Keratinocyte (primary cell): ENCODE data around the gene PRDM11. TPM values are rescaled to one million over a fixed set of nuclear protein-coding genes. Genes with fewer than 3 reads are reported as not detected.

Experiments
- DNase-seq: peaks from one replicate; pipeline ENCODE4 v3.0.0-alpha.2; 2011; ENCODE audit warnings: low read depth, missing footprints, low spot score
- FAIRE-seq: peaks from 2 replicates; lab custom pipeline; 2011; peaks lifted over from hg19 to GRCh38; lab: Jason Lieb, UNC
- H2AFZ ChIP-seq: 2 replicates; pipeline ENCODE4 v1.6.0; 2012; ENCODE audit warnings: low read length, control low read depth, inconsistent platforms; ENCODE audit not compliant: control insufficient read depth
- H3K27ac ChIP-seq: 2 replicates; pipeline ENCODE4 v1.5.1; 2011; ENCODE audit warnings: low read length; ENCODE audit not compliant: control insufficient read depth, insufficient read depth
- H3K27me3 ChIP-seq: 3 replicates; pipeline ENCODE4 v1.6.0; 2011; ENCODE audit warnings: low read length; ENCODE audit not compliant: control insufficient read depth, insufficient read depth; ENCODE audit errors: extremely low read depth
- H3K36me3 ChIP-seq, 2 experiments: 2 replicates in 1 of 2; 3 replicates in 1 of 2; pipeline ENCODE4 v1.5.1; 2011; ENCODE audit warnings: low read length in 2 of 2, mild to moderate bottlenecking in 1 of 2; ENCODE audit not compliant: control insufficient read depth in 2 of 2, insufficient read depth in 2 of 2; ENCODE audit errors: extremely low read depth in 1 of 2
- H3K4me1 ChIP-seq: 3 replicates; pipeline ENCODE4 v1.5.1; 2011; ENCODE audit warnings: low read length; ENCODE audit not compliant: control insufficient read depth, insufficient read depth; ENCODE audit errors: extremely low read depth
- H3K4me2 ChIP-seq: 3 replicates; pipeline ENCODE4 v1.6.0; 2011; ENCODE audit warnings: low read depth, low read length; ENCODE audit not compliant: control insufficient read depth, insufficient read depth; ENCODE audit errors: extremely low read depth
- H3K4me3 ChIP-seq, 3 experiments: fragments of 200-600 bp in 1 of 3; sonication (generic) in 1 of 3; 2 replicates in 2 of 3; 3 replicates in 1 of 3; pipeline ENCODE4 v1.5.1; 2011 to 2016; ENCODE audit warnings: low read length in 3 of 3, mild to moderate bottlenecking in 3 of 3, control low read depth in 2 of 3, inconsistent platforms in 1 of 3, low read depth in 1 of 3, mixed read lengths in 1 of 3, mixed run types in 1 of 3, moderate library complexity in 1 of 3; ENCODE audit not compliant: control insufficient read depth in 2 of 3, insufficient read depth in 2 of 3; ENCODE audit errors: extremely low read depth in 1 of 3
- H3K79me2 ChIP-seq: 2 replicates; pipeline ENCODE4 v1.6.0; 2012; ENCODE audit warnings: low read length; ENCODE audit not compliant: control insufficient read depth, insufficient read depth
- H3K9ac ChIP-seq: 3 replicates; pipeline ENCODE4 v1.6.0; 2011; ENCODE audit warnings: low read length; ENCODE audit not compliant: control insufficient read depth, insufficient read depth; ENCODE audit errors: extremely low read depth
- H3K9me1 ChIP-seq: 3 replicates; pipeline ENCODE4 v1.6.0; 2011; ENCODE audit warnings: low read length; ENCODE audit not compliant: control insufficient read depth, insufficient read depth; ENCODE audit errors: extremely low read depth
- H3K9me3 ChIP-seq: 2 replicates; pipeline ENCODE4 v1.5.1; 2012; ENCODE audit warnings: low read depth, low read length; ENCODE audit not compliant: control insufficient read depth
- H4K20me1 ChIP-seq: 3 replicates; pipeline ENCODE4 v1.6.0; 2011; ENCODE audit warnings: low read length; ENCODE audit not compliant: control insufficient read depth, insufficient read depth; ENCODE audit errors: extremely low read depth
- CTCF ChIP-seq, 3 experiments: IDR thresholded peaks in 1 of 3; conservative IDR thresholded peaks in 1 of 3; optimal IDR thresholded peaks in 1 of 3; 2 replicates in 2 of 3; 3 replicates in 1 of 3; pipeline versions ENCODE3 to v1.5.1; 2011; ENCODE audit warnings: low read length in 3 of 3, mild to moderate bottlenecking in 3 of 3, moderate library complexity in 2 of 3, control low read depth in 1 of 3, inconsistent platforms in 1 of 3; ENCODE audit not compliant: insufficient read depth in 2 of 3; ENCODE audit errors: extremely low read depth in 1 of 3
- EZH2 ChIP-seq: IDR thresholded peaks from one replicate; pipeline ENCODE4 v1.6.1; 2012; ENCODE audit warnings: inconsistent platforms, mild to moderate bottlenecking, low read length, moderate library complexity
- dilution Hi-C: fragments of 300-500 bp; cut with MboI; formaldehyde crosslinking; loops from one replicate; pipeline ENCODE4 v1.7.0; 2020; ENCODE audit warnings: low sequenced_read_pairs; ENCODE audit not compliant: extremely low pct_ligation_motif_present
- polyA plus RNA-seq, 5 experiments: library from polyadenylated mRNA; depleted of rRNA in 3 of 5; stranded (reverse) in 3 of 5; stranded (forward) in 1 of 5; unstranded in 1 of 5; fragments of >200 nt; gene quantifications; 1 replicate in 1 of 5; 2 replicates in 3 of 5; 3 replicates in 1 of 5; pipeline versions ENCODE4 v1.2.1 to v1.2.3, GENCODE V29; 2011 to 2012; ENCODE audit warnings: missing spikeins in 2 of 5, low read depth in 1 of 5, low replicate concordance in 1 of 5

PRDM11 gene
- polyA plus RNA-seq, 1 donor (not counting 4 experiments of a cell fraction or from before 2014, with no cell fraction given) = 2.1 TPM

GRCh38 chr11:45133878-45134277 lies 12.6 kb upstream of the PRDM11 start:
- dilution Hi-C loops = no loop called here
- Histone ChIP-seq H3K9me1 (no peaks in the 10 kb centered on the region), H3K27ac (no peak overlapping the region), H3K79me2 (no peaks in the 10 kb centered on the region), H2AFZ (no peak overlapping the region), H4K20me1 (no peaks in the 10 kb centered on the region), H3K9ac (no peak overlapping the region), H3K4me2 (no peak overlapping the region), H3K27me3 (no peaks in the 10 kb centered on the region), H3K36me3 (no peaks in the 10 kb centered on the region), H3K4me1 (peaks cover 3% of the 10 kb centered on the region), H3K9me3 (no peaks in the 10 kb centered on the region), H3K4me3 (no peak overlapping the region)
- FAIRE-seq (no peak), DNase-seq (no peak)
- TF ChIP-seq CTCF (optimal IDR thresholded peaks at IDR 0.05 in 1 of 3, IDR thresholded peaks at IDR 0.05 in 1 of 3, conservative IDR thresholded peaks at IDR 0.05 in 1 of 3; ENCODE audit: extremely low read depth in 1 of 3, insufficient read depth in 2 of 3, low read length in 3 of 3) (no peak), EZH2 (no peak)

- no peak for DNase-seq
Measured at GRCh38 chr11:45141171-45141570, 5.3 kb upstream of the PRDM11 start.

More at GRCh38 chr11:45141171-45141570, 5.3 kb upstream of the PRDM11 start:
- no peak overlapping the region for H3K4me2 ChIP-seq
- TF ChIP-seq EZH2 (no peak), CTCF (optimal IDR thresholded peaks at IDR 0.05 in 1 of 3, IDR thresholded peaks at IDR 0.05 in 1 of 3, conservative IDR thresholded peaks at IDR 0.05 in 1 of 3; ENCODE audit: extremely low read depth in 1 of 3, insufficient read depth in 2 of 3, low read length in 3 of 3) (no peak)
- no peaks in the 10 kb centered on the region for H3K9me3 ChIP-seq
- H3K9me1 ChIP-seq = no peaks in the 10 kb centered on the region
- H3K4me1 ChIP-seq = peaks cover 4% of the 10 kb centered on the region
- FAIRE-seq = no peak
- H3K27me3 ChIP-seq = peaks cover 15% of the 10 kb centered on the region
- H3K27ac ChIP-seq = no peak overlapping the region
- H3K4me3 ChIP-seq = no peak overlapping the region
- H2AFZ ChIP-seq = no peak overlapping the region
- H4K20me1 ChIP-seq = no peaks in the 10 kb centered on the region
- dilution Hi-C loops = no loop called here
- no peaks in the 10 kb centered on the region for H3K36me3 ChIP-seq
- H3K9ac ChIP-seq = no peak overlapping the region
- no peaks in the 10 kb centered on the region for H3K79me2 ChIP-seq
